Measurements from ENCODE around the gene AKIRIN2.

The AKIRIN2 gene

GRCh38 chr6:87628424-87628823, 73.6 kb downstream of the AKIRIN2 start:
- Histone ChIP-seq H3K27ac (ENCODE audit: low read length) (no peak overlapping the region), H3F3A (ENCODE audit: insufficient read depth, low read length) (no peaks in the 10 kb centered on the region), H3K79me2 (ENCODE audit: low read length) (no peaks in the 10 kb centered on the region), H3K4me1 (ENCODE audit: low read length) (peaks cover 8% of the 10 kb centered on the region), H3K9ac (ENCODE audit: low read length) (no peak overlapping the region), H3K4me2 (ENCODE audit: low read depth, low read length) (no peak overlapping the region), H4K20me1 (ENCODE audit: insufficient read depth, low read length) (no peaks in the 10 kb centered on the region), H3K4me3 (ENCODE audit: low read length) (no peak overlapping the region), H2AFZ (ENCODE audit: low read length) (no peak overlapping the region), H3K27me3 (replicated peaks; ENCODE audit: insufficient read depth, low read length) (no peaks in the 10 kb centered on the region), H3K36me3 (replicated peaks; ENCODE audit: insufficient read depth, low read length) (no peaks in the 10 kb centered on the region), H3K9me2 (replicated peaks; ENCODE audit: insufficient read depth, low read length) (no peaks in the 10 kb centered on the region), H3K9me3 (replicated peaks; ENCODE audit: insufficient read depth, low read length) (no peaks in the 10 kb centered on the region)
- DNase-seq = no peak
- TF ChIP-seq EZH2phosphoT487 (IDR thresholded peaks at IDR 0.05; ENCODE audit: low read length) (no peak), EZH2 (optimal IDR thresholded peaks at IDR 0.05; ENCODE audit: low read depth, low read length) (no peak), CTCF (IDR thresholded peaks at IDR 0.05; ENCODE audit: low read length) (no peak)
